OCI-LY1 (cell line): ENCODE measurements around the gene ZNF292.

Source experiments
- H2AFZ ChIP-seq: fragments of 200-600 bp; sonication (generic), shearing (Covaris generic); 2 replicates; pipeline ENCODE4 v1.6.0; 2014; ENCODE audit warnings: antibody characterized with exemption, mild to moderate bottlenecking, low read length
- H3F3A ChIP-seq: fragments of 200-600 bp; sonication (generic), shearing (Covaris generic); 2 replicates; pipeline ENCODE4 v1.6.0; 2014; ENCODE audit warnings: mild to moderate bottlenecking, antibody characterized with exemption, low read length, moderate library complexity; ENCODE audit not compliant: insufficient read depth
- H3K27ac ChIP-seq: fragments of 200-600 bp; sonication (generic); 2 replicates; pipeline ENCODE4 v1.5.1; 2014; ENCODE audit warnings: low read length, mixed run types, mild to moderate bottlenecking, low read depth; ENCODE audit not compliant: poor library complexity, severe bottlenecking
- H3K27me3 ChIP-seq: fragments of 200-600 bp; sonication (generic); 2 replicates; pipeline ENCODE4 v1.6.0; 2014; ENCODE audit warnings: antibody characterized with exemption, mild to moderate bottlenecking, low read length, moderate library complexity; ENCODE audit not compliant: insufficient read depth
- H3K36me3 ChIP-seq: fragments of 200-600 bp; sonication (generic); 2 replicates; pipeline ENCODE4 v1.6.1; 2014; ENCODE audit warnings: mild to moderate bottlenecking, antibody characterized with exemption, low read length, moderate library complexity, mixed read lengths; ENCODE audit not compliant: insufficient read depth
- H3K4me1 ChIP-seq: fragments of 200-600 bp; sonication (generic); 2 replicates; pipeline ENCODE4 v1.5.1; 2014; ENCODE audit warnings: mild to moderate bottlenecking, low read length, moderate library complexity; ENCODE audit not compliant: insufficient read depth, severe bottlenecking
- H3K4me2 ChIP-seq: fragments of 200-600 bp; sonication (generic), shearing (Covaris generic); 2 replicates; pipeline ENCODE4 v1.6.1; 2014; ENCODE audit warnings: low read length
- H3K4me3 ChIP-seq: fragments of 200-600 bp; sonication (generic); 2 replicates; pipeline ENCODE4 v1.5.1; 2014; ENCODE audit warnings: low read length, low read depth, mild to moderate bottlenecking, mixed read lengths; ENCODE audit not compliant: poor library complexity, severe bottlenecking
- H3K79me2 ChIP-seq: fragments of 200-600 bp; shearing (Covaris generic); 2 replicates; pipeline ENCODE4 v1.6.1; 2016; ENCODE audit warnings: mixed run types, low read length, mixed read lengths; ENCODE audit not compliant: insufficient read depth
- H3K9ac ChIP-seq: fragments of 200-600 bp; sonication (generic), shearing (Covaris generic); 2 replicates; pipeline ENCODE4 v1.6.1; 2014; ENCODE audit warnings: mild to moderate bottlenecking, low read length, mixed read lengths
- H3K9me2 ChIP-seq: fragments of 200-600 bp; sonication (generic), shearing (Covaris generic); 2 replicates; pipeline ENCODE4 v1.6.1; 2014; ENCODE audit warnings: low read depth, mild to moderate bottlenecking, low read length, mixed read lengths
- H3K9me3 ChIP-seq: fragments of 200-600 bp; shearing (Covaris generic); 2 replicates; pipeline ENCODE4 v1.6.1; 2014; ENCODE audit warnings: low read length, mixed read lengths
- H4K20me1 ChIP-seq: fragments of 200-600 bp; sonication (generic), shearing (Covaris generic); 2 replicates; pipeline ENCODE4 v1.6.0; 2016; ENCODE audit warnings: mild to moderate bottlenecking, low read length; ENCODE audit not compliant: insufficient read depth
- EZH2 ChIP-seq: fragments of 200-600 bp; sonication (generic), shearing (Covaris generic); IDR thresholded peaks from 2 replicates; pipeline ENCODE4 v1.8.0; 2017; ENCODE audit warnings: borderline replicate concordance, mixed run types, mild to moderate bottlenecking, antibody characterized with exemption, low read length, moderate library complexity, mixed read lengths
- TF ChIP-seq, protein P1 (sequence below): fragments of 200-600 bp; sonication (generic), shearing (Covaris generic); IDR thresholded peaks from 2 replicates; pipeline ENCODE4 v1.5.1; 2017; ENCODE audit warnings: mild to moderate bottlenecking, antibody characterized with exemption, low read length, moderate library complexity, mixed read lengths

Gene ZNF292

DNA sequence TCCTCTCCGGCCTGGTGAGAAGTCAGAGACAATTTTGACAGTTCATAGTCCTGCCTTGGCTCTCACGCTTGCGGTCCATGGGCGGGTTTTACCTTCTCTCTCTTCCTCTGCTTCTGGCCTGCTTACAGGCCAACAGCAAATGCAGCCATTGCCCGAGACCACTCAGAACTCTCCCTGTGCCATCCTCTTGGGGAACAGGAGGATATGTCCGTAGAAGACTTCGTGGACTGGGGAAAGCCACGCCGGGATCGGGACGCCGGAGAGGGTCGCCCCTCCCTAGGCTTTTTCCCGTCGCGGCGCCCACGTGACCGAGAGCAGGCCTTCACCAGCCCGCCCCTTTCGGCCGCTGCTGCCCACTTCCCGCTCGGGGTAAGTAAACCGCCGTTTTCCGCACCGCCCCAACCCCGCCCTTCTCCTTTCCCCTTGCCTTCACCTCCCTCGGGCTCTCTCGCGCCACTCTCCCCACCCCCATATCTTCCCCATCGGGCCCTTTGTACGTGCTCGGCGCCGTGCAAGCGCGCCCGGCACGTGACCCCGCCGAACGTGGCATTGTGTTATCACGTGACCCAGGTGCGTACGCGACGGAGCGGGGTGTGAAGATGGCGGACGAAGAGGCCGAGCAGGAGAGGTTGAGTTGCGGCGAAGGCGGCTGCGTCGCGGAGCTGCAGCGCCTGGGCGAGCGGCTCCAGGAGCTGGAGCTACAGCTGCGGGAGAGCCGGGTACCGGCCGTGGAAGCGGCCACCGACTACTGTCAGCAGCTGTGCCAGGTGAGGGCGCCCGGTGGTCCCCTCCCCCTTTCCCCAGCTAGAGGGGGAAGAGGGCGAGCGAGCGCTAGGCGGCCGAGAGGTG, at the start of gene ZNF292:
TSS of gene ZNF292 (plus strand) at position 573 of the 849 bp plus-strand sequence. CDS start at position 600, 27 bp downstream.
- no peaks in the 10 kb centered on the region for H3K27me3 ChIP-seq
- H3K9ac ChIP-seq, result peak within 1 kb of the TSS; percentile 94
- no peaks in the 10 kb centered on the region for H3F3A ChIP-seq
- H2AFZ ChIP-seq, result peak within 1 kb of the TSS; percentile 98
- H3K4me3 ChIP-seq, result peak within 1 kb of the TSS; percentile 75
- H3K4me1 ChIP-seq, result peaks cover 53% of the 10 kb centered on the region
- TF ChIP-seq, protein P1, sequence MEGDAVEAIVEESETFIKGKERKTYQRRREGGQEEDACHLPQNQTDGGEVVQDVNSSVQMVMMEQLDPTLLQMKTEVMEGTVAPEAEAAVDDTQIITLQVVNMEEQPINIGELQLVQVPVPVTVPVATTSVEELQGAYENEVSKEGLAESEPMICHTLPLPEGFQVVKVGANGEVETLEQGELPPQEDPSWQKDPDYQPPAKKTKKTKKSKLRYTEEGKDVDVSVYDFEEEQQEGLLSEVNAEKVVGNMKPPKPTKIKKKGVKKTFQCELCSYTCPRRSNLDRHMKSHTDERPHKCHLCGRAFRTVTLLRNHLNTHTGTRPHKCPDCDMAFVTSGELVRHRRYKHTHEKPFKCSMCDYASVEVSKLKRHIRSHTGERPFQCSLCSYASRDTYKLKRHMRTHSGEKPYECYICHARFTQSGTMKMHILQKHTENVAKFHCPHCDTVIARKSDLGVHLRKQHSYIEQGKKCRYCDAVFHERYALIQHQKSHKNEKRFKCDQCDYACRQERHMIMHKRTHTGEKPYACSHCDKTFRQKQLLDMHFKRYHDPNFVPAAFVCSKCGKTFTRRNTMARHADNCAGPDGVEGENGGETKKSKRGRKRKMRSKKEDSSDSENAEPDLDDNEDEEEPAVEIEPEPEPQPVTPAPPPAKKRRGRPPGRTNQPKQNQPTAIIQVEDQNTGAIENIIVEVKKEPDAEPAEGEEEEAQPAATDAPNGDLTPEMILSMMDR, result no peak; the same call in 1 of the 2 replicates
- no peak for TF ChIP-seq EZH2
- peaks cover 47% of the 10 kb centered on the region for H3K79me2 ChIP-seq
- peak within 1 kb of the TSS; percentile 98 for H3K4me2 ChIP-seq
- peak within 1 kb of the TSS; percentile 90 for H3K27ac ChIP-seq
- no peaks in the 10 kb centered on the region for H3K36me3 ChIP-seq
- no peaks in the 10 kb centered on the region for H3K9me3 ChIP-seq
- H4K20me1 ChIP-seq, result peaks cover 6% of the 10 kb centered on the region; the same call in 1 of the 2 replicates
- H3K9me2 ChIP-seq, result no peaks in the 10 kb centered on the region

DNA sequence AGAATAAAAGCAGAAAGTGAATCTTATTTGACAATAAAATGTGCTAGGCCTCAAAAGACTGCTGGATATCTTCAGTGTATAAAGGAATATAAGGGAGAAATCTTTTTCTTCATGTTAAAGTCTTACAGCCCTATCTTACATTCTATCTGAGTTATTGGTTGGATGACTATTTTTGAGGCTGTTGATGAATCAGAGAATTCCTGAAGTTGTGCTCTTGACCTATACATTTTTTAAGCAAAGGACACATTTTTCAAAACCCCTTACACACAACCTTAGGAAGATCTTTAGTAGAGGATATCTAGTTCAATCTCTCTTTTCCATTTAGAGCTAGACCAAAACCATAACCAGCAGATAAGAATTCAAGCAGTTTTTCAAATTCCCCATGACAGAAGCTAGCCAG, 49.5 kb upstream of the ZNF292 start:
- no peaks in the 10 kb centered on the region; the same call in 1 of the 2 replicates for H3K9me2 ChIP-seq
- no peaks in the 10 kb centered on the region for H3K36me3 ChIP-seq
- no peak overlapping the region for H3K9ac ChIP-seq
- no peaks in the 10 kb centered on the region for H3K27me3 ChIP-seq
- H3K27ac ChIP-seq, result no peak overlapping the region
- H3K9me3 ChIP-seq, result no peaks in the 10 kb centered on the region
- TF ChIP-seq, protein P1, result no peak
- no peak for TF ChIP-seq EZH2
- no peaks in the 10 kb centered on the region for H3K4me1 ChIP-seq
- no peak overlapping the region for H2AFZ ChIP-seq
- no peak overlapping the region for H3K4me2 ChIP-seq
- no peaks in the 10 kb centered on the region for H4K20me1 ChIP-seq
- no peaks in the 10 kb centered on the region for H3F3A ChIP-seq
- no peak overlapping the region for H3K4me3 ChIP-seq
- no peaks in the 10 kb centered on the region for H3K79me2 ChIP-seq

GRCh38 chr6:87110636-87111035, 44.7 kb upstream of the ZNF292 start:
- H3K9ac ChIP-seq, result no peak overlapping the region
- H3K27me3 ChIP-seq, result no peaks in the 10 kb centered on the region
- H3K4me2 ChIP-seq, result no peak overlapping the region
- no peaks in the 10 kb centered on the region for H3K36me3 ChIP-seq
- H3F3A ChIP-seq, result no peaks in the 10 kb centered on the region
- no peak overlapping the region for H2AFZ ChIP-seq
- H3K9me3 ChIP-seq, result no peaks in the 10 kb centered on the region
- no peaks in the 10 kb centered on the region for H3K79me2 ChIP-seq
- no peak overlapping the region for H3K27ac ChIP-seq
- no peaks in the 10 kb centered on the region for H3K9me2 ChIP-seq
- no peaks in the 10 kb centered on the region for H3K4me1 ChIP-seq
- H4K20me1 ChIP-seq, result no peaks in the 10 kb centered on the region
- TF ChIP-seq EZH2, result no peak
- TF ChIP-seq, protein P1, result no peak
- H3K4me3 ChIP-seq, result no peak overlapping the region
